ENCODE measurements around the gene SORBS1. TPM values are rescaled to one million over a fixed set of nuclear protein-coding genes. Genes with fewer than 3 reads are reported as not detected.

Gene SORBS1
- total RNA-seq, 1 experiment from 2014 or later: 0.56 TPM

GRCh38 chr10:95389176-95389575 lies 172.0 kb downstream of the SORBS1 start:
- no peak for DNase-seq (ENCODE audit: low spot score)
- CTCF ChIA-PET: no interaction called here
- Histone ChIP-seq H3K36me3 (ENCODE audit: insufficient read depth, low read length, poor library complexity, severe bottlenecking) (no peaks in the 10 kb centered on the region), H3K4me3 (ENCODE audit: low read depth, low read length, poor library complexity, severe bottlenecking) (no peak overlapping the region), H3K4me1 (ENCODE audit: insufficient read depth, low read length, poor library complexity, severe bottlenecking) (no peaks in the 10 kb centered on the region), H3K9me3 (ENCODE audit: low read depth, low read length, poor library complexity, severe bottlenecking) (no peaks in the 10 kb centered on the region), H3K27ac (ENCODE audit: low read depth, low read length, poor library complexity, severe bottlenecking) (no peak overlapping the region), H3K27me3 (replicated peaks; ENCODE audit: insufficient read depth, low read depth, low read length, poor library complexity) (peaks cover 17% of the 10 kb centered on the region)
- BruUV-seq (replicated peaks): no TSS peak
- intact Hi-C loops (cut with micrococcal nuclease; ENCODE audit: unreplicated experiment): no loop called here
- POLR2A ChIA-PET (ENCODE audit: low non-redundant PET): no interaction called here
- no peak for TF ChIP-seq CTCF (conservative IDR thresholded peaks at IDR 0.05; ENCODE audit: low read depth, low read length)
- TF ChIP-seq EZH2 (IDR thresholded peaks at IDR 0.05; ENCODE audit: borderline replicate concordance, low read depth, low read length, poor library complexity, severe bottlenecking): no peak

GRCh38 chr10:95388539-95388938 lies 172.6 kb downstream of the SORBS1 start:
- H3K4me3 ChIP-seq (ENCODE audit: low read depth, low read length, poor library complexity, severe bottlenecking): no peak overlapping the region
- H3K27me3 ChIP-seq (replicated peaks; ENCODE audit: insufficient read depth, low read depth, low read length, poor library complexity): peaks cover 17% of the 10 kb centered on the region
- BruUV-seq (replicated peaks): no TSS peak
- no peak overlapping the region for H3K27ac ChIP-seq (ENCODE audit: low read depth, low read length, poor library complexity, severe bottlenecking)
- TF ChIP-seq EZH2 (IDR thresholded peaks at IDR 0.05; ENCODE audit: borderline replicate concordance, low read depth, low read length, poor library complexity, severe bottlenecking) (no peak), CTCF (conservative IDR thresholded peaks at IDR 0.05; ENCODE audit: low read depth, low read length) (no peak)
- ChIA-PET CTCF (no interaction called here), POLR2A (ENCODE audit: low non-redundant PET) (no interaction called here)
- no peaks in the 10 kb centered on the region for H3K9me3 ChIP-seq (ENCODE audit: low read depth, low read length, poor library complexity, severe bottlenecking)
- no peaks in the 10 kb centered on the region for H3K36me3 ChIP-seq (ENCODE audit: insufficient read depth, low read length, poor library complexity, severe bottlenecking)
- no peak for DNase-seq (ENCODE audit: low spot score)
- intact Hi-C loops (cut with micrococcal nuclease; ENCODE audit: unreplicated experiment): no loop called here
- no peaks in the 10 kb centered on the region for H3K4me1 ChIP-seq (ENCODE audit: insufficient read depth, low read length, poor library complexity, severe bottlenecking)

GRCh38 chr10:95388109-95388471 lies 173.1 kb downstream of the SORBS1 start:
- Histone ChIP-seq H3K4me1 (ENCODE audit: insufficient read depth, low read length, poor library complexity, severe bottlenecking) (no peaks in the 10 kb centered on the region), H3K27me3 (replicated peaks; ENCODE audit: insufficient read depth, low read depth, low read length, poor library complexity) (peaks cover 17% of the 10 kb centered on the region), H3K4me3 (ENCODE audit: low read depth, low read length, poor library complexity, severe bottlenecking) (no peak overlapping the region), H3K36me3 (ENCODE audit: insufficient read depth, low read length, poor library complexity, severe bottlenecking) (no peaks in the 10 kb centered on the region), H3K9me3 (ENCODE audit: low read depth, low read length, poor library complexity, severe bottlenecking) (no peaks in the 10 kb centered on the region), H3K27ac (ENCODE audit: low read depth, low read length, poor library complexity, severe bottlenecking) (no peak overlapping the region)
- TF ChIP-seq CTCF (conservative IDR thresholded peaks at IDR 0.05; ENCODE audit: low read depth, low read length) (no peak), EZH2 (IDR thresholded peaks at IDR 0.05; ENCODE audit: borderline replicate concordance, low read depth, low read length, poor library complexity, severe bottlenecking) (no peak)
- ChIA-PET POLR2A (ENCODE audit: low non-redundant PET) (no interaction called here), CTCF (no interaction called here)
- no TSS peak for BruUV-seq (replicated peaks)
- no peak for DNase-seq (ENCODE audit: low spot score)
- intact Hi-C loops (cut with micrococcal nuclease; ENCODE audit: unreplicated experiment): no loop called here

All from A673 (cell line).